Fibroblast of pulmonary artery (primary cell): ENCODE data around the gene CPNE4.

Experiments
- DNase-seq: peaks from one replicate; pipeline ENCODE4 v3.0.0-alpha.2; 2010; ENCODE audit warnings: low read depth
- H3K4me3 ChIP-seq: replicated peaks from 2 replicates; pipeline ENCODE4 v1.5.1; 2011; ENCODE audit warnings: low read depth, mild to moderate bottlenecking, control low read depth, low read length, moderate library complexity
- CTCF ChIP-seq: IDR thresholded peaks from 2 replicates; pipeline ENCODE4 v1.5.1; 2011; ENCODE audit warnings: mild to moderate bottlenecking, control low read depth, low read length, inconsistent platforms; ENCODE audit errors: missing control alignments

The CPNE4 gene

GRCh38 chr3:131608741-131609140 lies 426.1 kb downstream of the CPNE4 start:
- no peak for TF ChIP-seq CTCF
- peak; percentile 3 for DNase-seq
- no peak overlapping the region for H3K4me3 ChIP-seq

GRCh38 chr3:131608296-131608695 lies 426.5 kb downstream of the CPNE4 start:
- DNase-seq, result no peak
- TF ChIP-seq CTCF, result no peak
- H3K4me3 ChIP-seq, result no peak overlapping the region

GRCh38 chr3:131605916-131606315 lies 428.9 kb downstream of the CPNE4 start:
- H3K4me3 ChIP-seq, result no peak overlapping the region
- TF ChIP-seq CTCF, result no peak
- DNase-seq, result no peak

- DNase-seq, result no peak
- H3K4me3 ChIP-seq, result no peak overlapping the region
- TF ChIP-seq CTCF, result no peak
These were observed 432.6 kb downstream of the CPNE4 start for GRCh38 chr3:131602011-131602779.

GRCh38 chr3:131597816-131598215 lies 437.0 kb downstream of the CPNE4 start:
- no peak overlapping the region for H3K4me3 ChIP-seq
- no peak for DNase-seq
- no peak for TF ChIP-seq CTCF

GRCh38 chr3:131596884-131597283 lies 437.9 kb downstream of the CPNE4 start:
- no peak for DNase-seq
- TF ChIP-seq CTCF, result no peak
- H3K4me3 ChIP-seq, result no peak overlapping the region
